Neural crest cell (in vitro differentiated cells): ENCODE data around the gene CDC45. TPM values are rescaled to one million over a fixed set of nuclear protein-coding genes. Genes with fewer than 3 reads are reported as not detected.

ENCODE experiments used
- DNase-seq: peaks from one replicate; pipeline ENCODE4 v3.0.0; 2021; ENCODE audit warnings: low read depth, mixed read lengths, low spot score
- H3K27ac Mint-ChIP-seq: one replicate; pipeline ENCODE4 v1.8.0; 2021; ENCODE audit warnings: mild to moderate bottlenecking, mixed read lengths; ENCODE audit not compliant: unreplicated experiment
- H3K27me3 Mint-ChIP-seq: 2 replicates; pipeline ENCODE4 v1.8.0; 2021; ENCODE audit warnings: low read depth, mild to moderate bottlenecking, mixed read lengths
- H3K36me3 Mint-ChIP-seq: 2 replicates; pipeline ENCODE4 v1.8.0; 2021; ENCODE audit warnings: low read depth, mild to moderate bottlenecking, mixed read lengths
- H3K4me1 Mint-ChIP-seq: 2 replicates; pipeline ENCODE4 v1.8.0; 2021; ENCODE audit warnings: mixed read lengths
- H3K4me3 Mint-ChIP-seq: one replicate; pipeline ENCODE4 v1.8.0; 2021; ENCODE audit warnings: mild to moderate bottlenecking, mixed read lengths
- H3K9me3 Mint-ChIP-seq: 2 replicates; pipeline ENCODE4 v1.8.0; 2021; ENCODE audit warnings: mixed read lengths
- CTCF ChIP-seq: fragments of 200-600 bp; sonication (generic); conservative IDR thresholded peaks from 2 replicates; pipeline ENCODE4 v1.5.0; 2021; ENCODE audit warnings: antibody characterized with exemption, mild to moderate bottlenecking
- total RNA-seq: library from RNA; stranded (reverse); gene quantifications from 2 replicates; pipeline ENCODE4 v1.2.1, GENCODE V29; 2021

The CDC45 gene
- total RNA-seq, 1 donor from 2014 or later, result 49.8 TPM

GRCh38 chr22:19509923-19510322 is 30.2 kb downstream of the CDC45 start:
- H3K4me1 Mint-ChIP-seq, result peaks cover 4% of the 10 kb centered on the region
- no peak for DNase-seq
- no peak overlapping the region for H3K4me3 Mint-ChIP-seq
- TF ChIP-seq CTCF, result no peak
- no peak overlapping the region for H3K27ac Mint-ChIP-seq
- peaks cover 24% of the 10 kb centered on the region for H3K36me3 Mint-ChIP-seq
- no peaks in the 10 kb centered on the region for H3K9me3 Mint-ChIP-seq
- H3K27me3 Mint-ChIP-seq, result no peaks in the 10 kb centered on the region

GRCh38 chr22:19510919-19511341 is 31.2 kb downstream of the CDC45 start:
- Mint-ChIP-seq H3K9me3 (no peaks in the 10 kb centered on the region), H3K36me3 (peaks cover 30% of the 10 kb centered on the region), H3K27ac (no peak overlapping the region), H3K27me3 (peaks cover 2% of the 10 kb centered on the region), H3K4me3 (no peak overlapping the region), H3K4me1 (peaks cover 10% of the 10 kb centered on the region)
- no peak for DNase-seq
- TF ChIP-seq CTCF, result no peak

GRCh38 chr22:19513823-19514222 is 34.1 kb downstream of the CDC45 start:
- no peaks in the 10 kb centered on the region for H3K9me3 Mint-ChIP-seq
- H3K4me1 Mint-ChIP-seq, result peaks cover 10% of the 10 kb centered on the region
- no peak overlapping the region for H3K4me3 Mint-ChIP-seq
- no peak for DNase-seq
- no peak overlapping the region for H3K27ac Mint-ChIP-seq
- peaks cover 34% of the 10 kb centered on the region for H3K36me3 Mint-ChIP-seq
- TF ChIP-seq CTCF, result no peak
- H3K27me3 Mint-ChIP-seq, result peaks cover 9% of the 10 kb centered on the region

- no peak overlapping the region for H3K4me3 Mint-ChIP-seq
- no peak for TF ChIP-seq CTCF
- peaks cover 34% of the 10 kb centered on the region for H3K36me3 Mint-ChIP-seq
- peaks cover 9% of the 10 kb centered on the region for H3K27me3 Mint-ChIP-seq
- H3K4me1 Mint-ChIP-seq, result peaks cover 10% of the 10 kb centered on the region
- DNase-seq, result no peak
- peak overlapping the region; percentile 54 for H3K27ac Mint-ChIP-seq
- no peaks in the 10 kb centered on the region for H3K9me3 Mint-ChIP-seq
Observed at GRCh38 chr22:19514831-19515565, 35.3 kb downstream of the CDC45 start.

GRCh38 chr22:19515654-19516377 is 36.1 kb downstream of the CDC45 start:
- Mint-ChIP-seq H3K27ac (peak overlapping the region; percentile 54), H3K27me3 (peaks cover 9% of the 10 kb centered on the region), H3K4me3 (no peak overlapping the region), H3K4me1 (peaks cover 10% of the 10 kb centered on the region), H3K9me3 (no peaks in the 10 kb centered on the region), H3K36me3 (peaks cover 33% of the 10 kb centered on the region)
- no peak for TF ChIP-seq CTCF
- DNase-seq, result no peak
